Gastrocnemius medialis (tissue), 4 donors: ENCODE measurements around the gene RAB3C. TPM values are rescaled to one million over a fixed set of nuclear protein-coding genes. Genes with fewer than 3 reads are reported as not detected.

Source experiments
- ATAC-seq, 2 donors: fragments of 150-250 bp; one replicate each; pipeline ENCODE4 v1.9.1; 2016
- DNase-seq, 2 donors: peaks; one replicate each; pipeline ENCODE4 v3.0.0-alpha.2; 2019
- H3K27ac ChIP-seq, 4 donors: fragments of 200-600 bp; sonication (generic); 1 replicate in 1 of 4; 2 replicates in 3 of 4; pipeline ENCODE4 v1.5.1; 2016 to 2018; ENCODE audit warnings: mild to moderate bottlenecking in 2 of 4, moderate library complexity in 1 of 4
- H3K27me3 ChIP-seq, 3 donors: fragments of 200-600 bp; sonication (generic) in 2 of 3; 1 replicate in 1 of 3; 2 replicates in 2 of 3; pipeline versions ENCODE4 v1.5.1 to v1.6.0; 2016 to 2019; ENCODE audit warnings: mild to moderate bottlenecking in 1 of 3, moderate library complexity in 1 of 3
- H3K36me3 ChIP-seq, 2 donors: fragments of 200-600 bp; sonication (generic) in 1 of 2; one replicate each; pipeline ENCODE4 v1.5.1; 2017 to 2018
- H3K4me1 ChIP-seq, 2 donors: fragments of 200-600 bp; sonication (generic) in 1 of 2; one replicate each; pipeline ENCODE4 v1.5.1; 2016 to 2017; ENCODE audit warnings: mild to moderate bottlenecking in 2 of 2
- H3K4me3 ChIP-seq, 4 donors: fragments of 200-600 bp; sonication (generic) in 3 of 4; 1 replicate in 1 of 4; 2 replicates in 3 of 4; pipeline ENCODE4 v1.5.1; 2016 to 2019; ENCODE audit warnings: mild to moderate bottlenecking in 2 of 4
- H3K9me3 ChIP-seq, 3 donors: fragments of 200-600 bp; sonication (generic) in 2 of 3; 1 replicate in 1 of 3; 2 replicates in 2 of 3; pipeline ENCODE4 v1.5.1; 2016 to 2019
- CTCF ChIP-seq, 5 experiments: fragments of 450-650 bp in 3 of 5; fragments of 200-600 bp in 2 of 5; sonication (generic) in 2 of 5; IDR thresholded peaks in 4 of 5; conservative IDR thresholded peaks in 1 of 5; 1 replicate in 4 of 5; 2 replicates in 1 of 5; pipeline ENCODE4 v1.5.1; 2016 to 2019; ENCODE audit warnings: antibody characterized with exemption in 5 of 5, mild to moderate bottlenecking in 3 of 5, moderate library complexity in 3 of 5
- POLR2A ChIP-seq, 2 donors: fragments of 450-650 bp; IDR thresholded peaks; one replicate each; pipeline ENCODE4 v1.6.1; 2017; ENCODE audit warnings: antibody characterized with exemption in 2 of 2, mild to moderate bottlenecking in 2 of 2, moderate library complexity in 2 of 2
- in situ Hi-C, 4 donors: fragments of 200-750 bp; cut with MboI; loops; one replicate each; pipeline versions ENCODE4 v1.15.0 to v1.8.0; 2017; ENCODE audit warnings: low sequenced_read_pairs in 4 of 4
- intact Hi-C: fragments of 100-400 bp; cut with DNase I; formaldehyde crosslinking; loops from one replicate; pipeline ENCODE4 v1.15.1; 2023; ENCODE audit warnings: low total_unique reads
- total RNA-seq, 4 donors: library from RNA; depleted of rRNA; stranded (reverse); fragments of >200 nt; gene quantifications; one replicate each; pipeline versions ENCODE4 v1.1.0 to v1.2.3, GENCODE V29; 2016

The RAB3C gene
- total RNA-seq, 4 donors from 2014 or later: 0.02 to 0.73 (median 0.07) TPM

- no peak for ATAC-seq
- in situ Hi-C loops: loop anchor here in 2 of 4 donors (25.0 kb wide), 1 partner anchor 835 kb away; no protein-coding TSS in a partner anchor
- intact Hi-C loops: no loop called here
- H3K27me3 ChIP-seq: no peaks in the 10 kb centered on the region
- H3K27ac ChIP-seq: no peak overlapping the region
- no peaks in the 10 kb centered on the region for H3K4me1 ChIP-seq
- no peaks in the 10 kb centered on the region for H3K9me3 ChIP-seq
- TF ChIP-seq CTCF (IDR thresholded peaks at IDR 0.05 in 4 of 5, conservative IDR thresholded peaks at IDR 0.05 in 1 of 5) (no peak), POLR2A (IDR thresholded peaks at IDR 0.05) (no peak)
- DNase-seq: no peak
- no peaks in the 10 kb centered on the region for H3K36me3 ChIP-seq
- no peak overlapping the region for H3K4me3 ChIP-seq
These were observed 269.7 kb downstream of the RAB3C start for GRCh38 chr5:58852566-58852965.

GRCh38 chr5:58854441-58854840, 271.6 kb downstream of the RAB3C start:
- DNase-seq (no peak), ATAC-seq (no peak)
- intact Hi-C loops: no loop called here
- Histone ChIP-seq H3K9me3 (no peaks in the 10 kb centered on the region), H3K36me3 (no peaks in the 10 kb centered on the region), H3K4me1 (no peaks in the 10 kb centered on the region), H3K27me3 (no peaks in the 10 kb centered on the region), H3K27ac (no peak overlapping the region), H3K4me3 (no peak overlapping the region)
- in situ Hi-C loops: loop anchor here in 2 of 4 donors (25.0 kb wide), 1 partner anchor 833 kb away; no protein-coding TSS in a partner anchor
- TF ChIP-seq CTCF (IDR thresholded peaks at IDR 0.05 in 4 of 5, conservative IDR thresholded peaks at IDR 0.05 in 1 of 5) (no peak), POLR2A (IDR thresholded peaks at IDR 0.05) (no peak)

DNA sequence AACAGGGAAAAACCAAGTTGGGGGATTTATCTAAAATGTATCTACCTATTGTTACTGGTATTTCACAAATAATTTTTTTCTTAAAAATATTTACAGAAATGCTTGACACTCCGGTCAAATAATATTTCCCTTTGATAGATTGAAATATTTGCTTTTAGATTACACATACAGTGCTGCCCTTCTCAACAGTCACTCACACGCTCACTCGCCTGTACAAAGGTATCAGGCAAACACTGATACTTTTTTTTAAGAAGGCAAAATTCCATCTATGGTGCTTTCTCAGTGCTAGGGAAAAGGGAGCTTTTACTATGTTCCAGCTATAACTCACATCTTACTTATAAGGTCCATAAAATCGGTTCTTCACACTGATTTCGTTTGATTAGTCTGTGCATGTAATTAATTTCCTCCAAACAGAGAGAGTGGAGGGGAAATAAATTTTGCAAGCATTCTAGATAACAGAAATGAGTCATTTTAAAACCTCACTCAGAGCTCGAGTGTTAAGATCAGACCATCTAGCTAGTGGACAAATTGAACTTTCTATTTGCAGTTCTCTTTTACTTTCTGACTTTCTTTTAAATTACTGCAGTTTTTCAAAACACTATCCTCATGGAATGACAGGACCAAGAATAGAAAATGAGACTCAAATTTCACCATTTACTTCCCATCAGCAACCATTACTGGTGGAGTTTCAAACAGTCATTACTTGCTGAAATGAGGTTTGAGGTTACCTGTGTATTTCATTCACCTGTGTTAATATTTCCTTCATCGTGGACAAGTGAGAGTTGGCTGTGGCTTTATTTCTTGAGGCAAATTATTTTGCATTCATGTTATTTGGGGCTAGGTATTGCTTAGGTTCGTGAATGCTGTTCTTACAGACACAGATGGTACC, 273.2 kb downstream of the RAB3C start:
- TF ChIP-seq POLR2A (IDR thresholded peaks at IDR 0.05) (no peak), CTCF (IDR thresholded peaks at IDR 0.05 in 4 of 5, conservative IDR thresholded peaks at IDR 0.05 in 1 of 5) (no peak)
- no peak overlapping the region for H3K27ac ChIP-seq
- intact Hi-C loops (no loop called here), in situ Hi-C loops (loop anchor here in 2 of 4 donors (25.0 kb wide), 1 partner anchor 831 kb away; no protein-coding TSS in a partner anchor)
- DNase-seq: no peak
- no peaks in the 10 kb centered on the region for H3K27me3 ChIP-seq
- no peaks in the 10 kb centered on the region for H3K9me3 ChIP-seq
- no peak overlapping the region for H3K4me3 ChIP-seq
- ATAC-seq: no peak
- no peaks in the 10 kb centered on the region for H3K36me3 ChIP-seq
- H3K4me1 ChIP-seq: peaks cover 0 to 5% of the 10 kb centered on the region in 2 donors

DNA sequence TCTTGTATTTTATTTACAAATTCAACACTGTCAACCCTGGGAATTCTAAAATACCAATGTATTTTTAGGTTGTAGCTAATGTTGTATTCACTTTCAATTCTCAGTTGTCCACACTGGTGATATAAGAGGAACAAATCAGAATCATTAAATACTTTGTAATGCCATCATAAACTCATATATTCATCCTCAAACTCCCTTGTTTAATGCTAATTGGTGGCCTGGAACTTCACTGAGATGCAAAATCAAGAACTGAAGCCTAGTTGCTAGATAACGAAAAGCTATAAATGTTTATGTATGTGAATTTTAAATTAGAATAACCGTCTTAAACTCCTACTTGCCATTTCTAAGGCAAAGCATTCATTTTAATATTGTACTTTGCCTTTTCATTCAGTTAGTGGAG, 274.7 kb downstream of the RAB3C start:
- intact Hi-C loops: no loop called here
- Histone ChIP-seq H3K27me3 (no peaks in the 10 kb centered on the region), H3K4me3 (no peak overlapping the region), H3K27ac (no peak overlapping the region), H3K36me3 (no peaks in the 10 kb centered on the region), H3K9me3 (no peaks in the 10 kb centered on the region), H3K4me1 (peaks cover 0 to 5% of the 10 kb centered on the region in 2 donors)
- no peak for DNase-seq
- in situ Hi-C loops: loop anchor here in 2 of 4 donors (25.0 kb wide), 1 partner anchor 830 kb away; no protein-coding TSS in a partner anchor
- no peak for ATAC-seq
- no peak for TF ChIP-seq CTCF (IDR thresholded peaks at IDR 0.05 in 4 of 5, conservative IDR thresholded peaks at IDR 0.05 in 1 of 5)
- no peak for TF ChIP-seq POLR2A (IDR thresholded peaks at IDR 0.05)
